Epithelial cell of alveolus of lung (primary cell): ENCODE measurements around the gene THRB. TPM values are rescaled to one million over a fixed set of nuclear protein-coding genes. Genes with fewer than 3 reads are reported as not detected.

ENCODE experiments used
- total RNA-seq: library from RNA; depleted of rRNA; stranded (reverse); fragments of >200 nt; gene quantifications from 2 replicates; pipeline ENCODE4 v1.2.1, GENCODE V29; 2015

THRB gene
- total RNA-seq, result 2.8 and 7.9 TPM in 2 replicates

DNA sequence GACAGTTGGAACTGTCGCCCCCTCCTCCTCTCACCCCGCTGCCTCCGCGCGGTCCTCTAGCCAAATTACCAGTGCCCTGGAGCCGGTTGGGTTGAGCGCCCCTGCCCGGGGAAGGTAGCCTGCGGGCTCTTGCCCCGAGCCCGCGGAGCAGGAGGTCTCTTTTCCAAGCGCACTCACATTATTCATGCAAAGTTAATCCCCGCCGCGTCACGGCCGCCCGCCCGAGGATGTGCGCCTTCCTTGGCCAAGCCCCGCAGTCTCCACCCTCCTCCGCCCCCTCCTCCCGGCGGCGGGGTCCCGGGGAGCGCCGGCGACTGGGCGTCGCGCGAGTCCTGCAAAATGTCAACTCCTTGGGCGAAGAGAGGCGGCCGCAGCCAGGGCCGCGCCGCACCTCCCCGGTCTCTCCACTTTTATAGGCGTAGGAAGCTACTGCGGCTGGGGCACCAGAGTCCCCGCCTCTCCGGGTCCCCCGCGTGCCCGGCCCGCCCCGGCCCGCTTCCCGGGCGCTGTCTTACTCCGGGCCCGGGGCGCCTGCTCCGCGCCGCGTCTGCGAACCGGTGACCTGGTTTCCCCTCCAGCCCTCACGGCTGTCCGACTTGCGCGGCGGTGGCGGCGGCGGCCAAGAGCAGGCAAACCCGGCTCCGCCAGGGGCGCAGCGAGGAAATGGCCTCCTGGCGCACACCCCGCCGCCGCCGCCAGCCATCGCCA, at the start of gene THRB:
Gene THRB (minus strand): TSS at position 233 of the 708 bp plus-strand sequence.

